C1 segment of cervical spinal cord (tissue), 14 donors: ENCODE measurements around the gene PBX2.
"Not testable (repeated sequence)": the region's sequence is repeated elsewhere in the genome, so short reads cannot be mapped to it uniquely, and the experiment has no call there.

ENCODE experiments used
- DNase-seq, 14 donors: peaks; one replicate each; lab custom pipeline; 2025; lab: John Stamatoyannopoulos, UW

PBX2 gene

GRCh38 chr6:32202186-32202585 lies 12.2 kb upstream of the PBX2 start:
- no peak for DNase-seq

GRCh38 chr6:32200711-32201475 lies 10.9 kb upstream of the PBX2 start:
- DNase-seq: no peak

- DNase-seq: no peak
Measured at GRCh38 chr6:32198866-32199265, 8.9 kb upstream of the PBX2 start.

GRCh38 chr6:32198345-32198696 lies 8.3 kb upstream of the PBX2 start:
- no peak for DNase-seq

- DNase-seq: peak in 9 of 14 donors; percentile 43 to 72 (median 64)
Measured at GRCh38 chr6:32196682-32197616, 6.9 kb upstream of the PBX2 start.

GRCh38 chr6:32195902-32196681 lies 6.1 kb upstream of the PBX2 start:
- peak in 13 of 14 donors; percentile 49 to 95 (median 91) for DNase-seq

GRCh38 chr6:32195652-32195901 lies 5.6 kb upstream of the PBX2 start:
- peak; percentile 96 to 100 (median 100) for DNase-seq

- peak in 6 of 14 donors; percentile 55 to 71 (median 66) for DNase-seq
Measured at GRCh38 chr6:32194825-32195651, 5.0 kb upstream of the PBX2 start.

GRCh38 chr6:32194388-32194787 lies 4.4 kb upstream of the PBX2 start:
- no peak for DNase-seq

GRCh38 chr6:32193096-32193495 lies 3.1 kb upstream of the PBX2 start:
- not testable (repeated sequence) for DNase-seq

- peak in 7 of 14 donors; percentile 13 to 70 (median 35) for DNase-seq
Measured at GRCh38 chr6:32192608-32193039, 2.6 kb upstream of the PBX2 start, which contains the start of gene GPSM3. Gene GPSM3, minus strand, starts transcription at chr6:32192643. Its CDS starts 130 bp downstream, at chr6:32192513.

- DNase-seq: no peak
Measured at GRCh38 chr6:32191696-32192607, 1.9 kb upstream of the PBX2 start.

- DNase-seq: no peak
Measured at GRCh38 chr6:32190911-32191677, 1.1 kb upstream of the PBX2 start.

- DNase-seq: no peak
Measured at GRCh38 chr6:32189742-32190053, 304 bp downstream of the PBX2 start.

- peak in 1 of 14 donors; percentile 41 for DNase-seq
Measured at GRCh38 chr6:32189069-32189741, 797 bp downstream of the PBX2 start.

- no peak for DNase-seq
Measured at GRCh38 chr6:32188381-32189068, 1.5 kb downstream of the PBX2 start.

GRCh38 chr6:32187725-32188380 lies 2.1 kb downstream of the PBX2 start:
- not testable (repeated sequence) for DNase-seq
